ENCODE measurements around the gene ADGRD1.

ADGRD1 gene

GRCh38 chr12:131188131-131189050, 234.7 kb downstream of the ADGRD1 start:
- DNase-seq = no peak

- DNase-seq = no peak
These were observed 236.1 kb downstream of the ADGRD1 start for GRCh38 chr12:131189781-131190180.

GRCh38 chr12:131190965-131191364, 237.3 kb downstream of the ADGRD1 start:
- no peak for DNase-seq
